ENCODE measurements around the gene TSPYL4. TPM values are rescaled to one million over a fixed set of nuclear protein-coding genes. Genes with fewer than 3 reads are reported as not detected.
A peak's percentile ranks its signal among the peaks of the same experiment; 100 is the strongest.

TSPYL4 gene
- total RNA-seq, 1 donor from 2014 or later = 13.6 TPM

- DNase-seq (no peak), ATAC-seq (peak; percentile 94)
- H3K27me3 ChIP-seq = no peaks in the 10 kb centered on the region
- H3K4me3 ChIP-seq = no peak overlapping the region
- no peaks in the 10 kb centered on the region for H3K4me1 ChIP-seq
- no peak overlapping the region for H3K27ac ChIP-seq
- TF ChIP-seq CTCF (IDR thresholded peaks at IDR 0.05) = peak; percentile 81
- peaks cover 21% of the 10 kb centered on the region for H3K36me3 ChIP-seq
- H3K9me3 ChIP-seq = no peaks in the 10 kb centered on the region
- intact Hi-C loops (cut with DNase I) = no loop called here
Measured at GRCh38 chr6:116268589-116269293, 14.9 kb upstream of the TSPYL4 start.

GRCh38 chr6:116267836-116268588, 14.1 kb upstream of the TSPYL4 start:
- H3K4me3 ChIP-seq = no peak overlapping the region
- intact Hi-C loops (cut with DNase I) = no loop called here
- DNase-seq (no peak), ATAC-seq (no peak)
- no peaks in the 10 kb centered on the region for H3K9me3 ChIP-seq
- no peak for TF ChIP-seq CTCF (IDR thresholded peaks at IDR 0.05)
- peaks cover 13% of the 10 kb centered on the region for H3K36me3 ChIP-seq
- H3K27ac ChIP-seq = no peak overlapping the region
- no peaks in the 10 kb centered on the region for H3K27me3 ChIP-seq
- H3K4me1 ChIP-seq = no peaks in the 10 kb centered on the region

GRCh38 chr6:116266803-116267202, 12.9 kb upstream of the TSPYL4 start:
- H3K4me3 ChIP-seq = no peak overlapping the region
- no peak overlapping the region for H3K27ac ChIP-seq
- no peaks in the 10 kb centered on the region for H3K27me3 ChIP-seq
- intact Hi-C loops (cut with DNase I) = no loop called here
- no peak for TF ChIP-seq CTCF (IDR thresholded peaks at IDR 0.05)
- DNase-seq (no peak), ATAC-seq (no peak)
- no peaks in the 10 kb centered on the region for H3K9me3 ChIP-seq
- H3K4me1 ChIP-seq = no peaks in the 10 kb centered on the region
- peaks cover 1% of the 10 kb centered on the region for H3K36me3 ChIP-seq

GRCh38 chr6:116265041-116265829, 11.4 kb upstream of the TSPYL4 start:
- no peaks in the 10 kb centered on the region for H3K27me3 ChIP-seq
- no peak overlapping the region for H3K27ac ChIP-seq
- H3K36me3 ChIP-seq = no peaks in the 10 kb centered on the region
- DNase-seq = no peak
- intact Hi-C loops (cut with DNase I) = no loop called here
- H3K9me3 ChIP-seq = no peaks in the 10 kb centered on the region
- TF ChIP-seq CTCF (IDR thresholded peaks at IDR 0.05) = no peak
- H3K4me3 ChIP-seq = no peak overlapping the region
- H3K4me1 ChIP-seq = no peaks in the 10 kb centered on the region
- ATAC-seq = peak; percentile 39

- intact Hi-C loops (cut with DNase I) = no loop called here
- ATAC-seq (no peak), DNase-seq (no peak)
- TF ChIP-seq CTCF (IDR thresholded peaks at IDR 0.05) = no peak
- no peak overlapping the region for H3K4me3 ChIP-seq
- H3K27me3 ChIP-seq = no peaks in the 10 kb centered on the region
- no peaks in the 10 kb centered on the region for H3K9me3 ChIP-seq
- H3K4me1 ChIP-seq = no peaks in the 10 kb centered on the region
- no peak overlapping the region for H3K27ac ChIP-seq
- no peaks in the 10 kb centered on the region for H3K36me3 ChIP-seq
Measured at GRCh38 chr6:116263353-116263752, 9.5 kb upstream of the TSPYL4 start.

Data from upper lobe of right lung (tissue), 1 donor.